Kidney epithelial cell (primary cell): ENCODE results near the gene ARHGAP5. TPM values are rescaled to one million over a fixed set of nuclear protein-coding genes. Genes with fewer than 3 reads are reported as not detected.

ENCODE experiments used
- DNase-seq: peaks from one replicate; pipeline ENCODE4 v3.0.0-alpha.2; 2010; ENCODE audit warnings: low read depth
- H3K27me3 ChIP-seq: 2 replicates; pipeline ENCODE4 v1.6.0; 2011; ENCODE audit warnings: low read length; ENCODE audit not compliant: control insufficient read depth, insufficient read depth
- H3K36me3 ChIP-seq: 2 replicates; pipeline ENCODE4 v1.5.1; 2011; ENCODE audit warnings: low read length; ENCODE audit not compliant: control insufficient read depth, insufficient read depth
- H3K4me3 ChIP-seq: 2 replicates; pipeline ENCODE4 v1.5.1; 2011; ENCODE audit warnings: low read depth, mild to moderate bottlenecking, control low read depth, low read length
- total RNA-seq: library from RNA; depleted of rRNA; stranded (reverse); fragments of >200 nt; gene quantifications from 2 replicates; pipeline ENCODE4 v1.2.3, GENCODE V29; 2015
- TF ChIP-seq, protein P1 (sequence below): IDR thresholded peaks from 2 replicates; pipeline ENCODE4 v1.5.1; 2011; ENCODE audit warnings: mild to moderate bottlenecking, moderate library complexity, low read length, control low read depth, inconsistent platforms; ENCODE audit not compliant: insufficient read depth, poor library complexity, severe bottlenecking

ARHGAP5 gene
- total RNA-seq, 1 donor from 2014 or later: 86.3 TPM

GRCh38 chr14:32200368-32201192, 123.5 kb downstream of the ARHGAP5 start:
- no peaks in the 10 kb centered on the region for H3K27me3 ChIP-seq
- DNase-seq: no peak
- no peaks in the 10 kb centered on the region for H3K36me3 ChIP-seq
- peak overlapping the region; percentile 82 for H3K4me3 ChIP-seq
- TF ChIP-seq, protein P1, sequence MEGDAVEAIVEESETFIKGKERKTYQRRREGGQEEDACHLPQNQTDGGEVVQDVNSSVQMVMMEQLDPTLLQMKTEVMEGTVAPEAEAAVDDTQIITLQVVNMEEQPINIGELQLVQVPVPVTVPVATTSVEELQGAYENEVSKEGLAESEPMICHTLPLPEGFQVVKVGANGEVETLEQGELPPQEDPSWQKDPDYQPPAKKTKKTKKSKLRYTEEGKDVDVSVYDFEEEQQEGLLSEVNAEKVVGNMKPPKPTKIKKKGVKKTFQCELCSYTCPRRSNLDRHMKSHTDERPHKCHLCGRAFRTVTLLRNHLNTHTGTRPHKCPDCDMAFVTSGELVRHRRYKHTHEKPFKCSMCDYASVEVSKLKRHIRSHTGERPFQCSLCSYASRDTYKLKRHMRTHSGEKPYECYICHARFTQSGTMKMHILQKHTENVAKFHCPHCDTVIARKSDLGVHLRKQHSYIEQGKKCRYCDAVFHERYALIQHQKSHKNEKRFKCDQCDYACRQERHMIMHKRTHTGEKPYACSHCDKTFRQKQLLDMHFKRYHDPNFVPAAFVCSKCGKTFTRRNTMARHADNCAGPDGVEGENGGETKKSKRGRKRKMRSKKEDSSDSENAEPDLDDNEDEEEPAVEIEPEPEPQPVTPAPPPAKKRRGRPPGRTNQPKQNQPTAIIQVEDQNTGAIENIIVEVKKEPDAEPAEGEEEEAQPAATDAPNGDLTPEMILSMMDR: no peak

GRCh38 chr14:32201193-32201815, 124.2 kb downstream of the ARHGAP5 start:
- peak overlapping the region; percentile 82 for H3K4me3 ChIP-seq
- TF ChIP-seq, protein P1: no peak
- H3K27me3 ChIP-seq: no peaks in the 10 kb centered on the region
- peak; percentile 38 for DNase-seq
- H3K36me3 ChIP-seq: no peaks in the 10 kb centered on the region

DNA sequence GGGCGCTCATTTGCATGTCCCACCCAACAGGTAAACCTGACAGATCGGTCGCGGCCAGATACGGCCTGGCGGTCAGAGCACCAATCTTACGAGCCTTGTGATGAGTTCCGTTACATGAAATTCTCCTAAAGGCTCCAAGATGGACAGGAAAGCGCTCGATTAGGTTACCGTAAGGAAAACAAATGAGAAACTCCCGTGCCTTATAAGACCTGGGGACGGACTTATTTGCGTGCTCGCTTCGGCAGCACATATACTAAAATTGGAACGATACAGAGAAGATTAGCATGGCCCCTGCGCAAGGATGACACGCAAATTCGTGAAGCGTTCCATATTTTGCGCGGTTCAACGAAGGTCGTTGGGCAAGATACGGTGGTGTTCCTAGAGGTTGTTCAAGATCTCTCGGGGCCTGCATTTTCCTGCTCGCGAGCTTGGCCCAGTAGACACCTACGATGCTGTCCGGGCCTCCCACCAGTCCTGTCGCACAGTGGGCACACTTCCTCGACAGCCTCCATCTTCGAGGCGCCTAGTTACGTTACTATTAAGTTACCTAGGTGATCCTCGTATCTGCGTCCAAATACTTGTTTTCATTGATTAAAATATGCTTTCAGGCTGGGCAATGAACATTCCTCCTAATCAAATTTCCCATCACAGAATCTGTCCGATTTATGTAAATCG, 124.8 kb downstream of the ARHGAP5 start, which contains the start of gene RNU6-7:
TSS of gene RNU6-7 (plus strand) at position 230 of the 675 bp plus-strand sequence.
- Histone ChIP-seq H3K4me3 (peak within 1 kb of the TSS; percentile 82), H3K36me3 (no peaks in the 10 kb centered on the region), H3K27me3 (no peaks in the 10 kb centered on the region)
- no peak for DNase-seq
- TF ChIP-seq, protein P1: no peak

DNA sequence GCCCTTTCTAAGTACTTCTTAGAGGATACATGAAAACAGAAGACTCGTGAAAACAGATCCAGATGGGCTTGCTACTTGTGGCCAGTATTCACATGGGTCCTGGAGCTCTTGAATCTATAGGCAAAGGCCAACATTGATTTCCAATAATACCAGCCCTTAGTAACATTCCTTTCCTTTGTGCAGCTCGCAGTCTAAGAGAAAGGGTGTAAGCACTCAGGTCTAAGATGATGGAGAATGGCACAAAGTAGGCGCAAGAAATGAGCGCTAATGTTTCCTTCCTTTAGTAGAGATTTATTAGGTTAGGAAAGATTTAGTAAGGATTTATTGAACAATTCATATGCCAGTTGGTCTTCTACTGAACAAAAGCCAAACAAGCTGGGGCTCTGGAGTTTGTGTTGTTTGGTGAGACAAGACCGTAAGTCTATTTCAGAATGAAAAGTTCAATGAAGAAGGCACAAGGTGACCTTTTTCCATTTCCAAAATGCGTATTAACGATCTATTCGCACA, 125.4 kb downstream of the ARHGAP5 start:
- no peaks in the 10 kb centered on the region for H3K27me3 ChIP-seq
- DNase-seq: no peak
- peak overlapping the region; percentile 82 for H3K4me3 ChIP-seq
- TF ChIP-seq, protein P1: no peak
- H3K36me3 ChIP-seq: no peaks in the 10 kb centered on the region

GRCh38 chr14:32202998-32203882, 126.1 kb downstream of the ARHGAP5 start, which contains the start of gene RNU6-8:
RNU6-8 (minus strand) TSS chr14:32203269.
- TF ChIP-seq, protein P1: no peak
- DNase-seq: peak; percentile 48
- no peaks in the 10 kb centered on the region for H3K36me3 ChIP-seq

More at GRCh38 chr14:32202998-32203882, 126.1 kb downstream of the ARHGAP5 start, which contains the start of gene RNU6-8:
- H3K4me3 ChIP-seq: peak within 1 kb of the TSS; percentile 82
- H3K27me3 ChIP-seq: no peaks in the 10 kb centered on the region
